ENCODE data around the gene FCER1G.

The FCER1G gene

GRCh38 chr1:161258439-161259344 lies 43.6 kb downstream of the FCER1G start, which contains the start of gene PCP4L1:
TSS of gene PCP4L1 (plus strand) at chr1:161258745. CDS start at chr1:161258975, 230 bp downstream.
- Histone ChIP-seq H3K9me3 (peaks cover 9% of the 10 kb centered on the region), H3K4me1 (no peaks in the 10 kb centered on the region), H3K4me3 (ENCODE audit: low read depth, low read length) (peak within 1 kb of the TSS; percentile 52), H3K27me3 (peaks cover 39% of the 10 kb centered on the region), H3K36me3 (no peaks in the 10 kb centered on the region)
- no peak for TF ChIP-seq CTCF (IDR thresholded peaks at IDR 0.05; ENCODE audit: low read depth, low read length)
- peak; percentile 66 for DNase-seq

DNA sequence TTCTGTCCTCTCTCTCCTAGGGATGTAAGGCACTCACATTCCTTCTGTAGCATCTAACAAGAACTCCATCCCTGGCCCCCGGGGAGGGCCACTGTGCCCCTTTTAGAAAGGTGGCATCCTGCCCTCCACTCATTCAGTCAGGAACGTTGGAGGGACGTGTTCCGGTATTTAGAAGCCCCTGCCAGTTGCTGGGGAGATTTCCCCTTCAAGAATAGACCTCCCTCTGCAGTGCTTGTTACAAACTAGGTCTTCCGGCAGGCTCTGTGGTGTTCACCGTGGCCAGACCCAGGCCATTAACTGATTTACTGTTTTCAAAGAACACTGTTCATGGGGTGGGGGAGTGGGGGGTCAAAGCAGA lies 44.2 kb downstream of the FCER1G start:
- Histone ChIP-seq H3K36me3 (no peaks in the 10 kb centered on the region), H3K4me3 (ENCODE audit: low read depth, low read length) (no peak overlapping the region), H3K4me1 (no peaks in the 10 kb centered on the region), H3K27me3 (peaks cover 41% of the 10 kb centered on the region), H3K9me3 (peaks cover 9% of the 10 kb centered on the region)
- TF ChIP-seq CTCF (IDR thresholded peaks at IDR 0.05; ENCODE audit: low read depth, low read length): no peak
- DNase-seq: no peak

- DNase-seq: no peak
- H3K27me3 ChIP-seq: peaks cover 42% of the 10 kb centered on the region
- H3K9me3 ChIP-seq: peaks cover 9% of the 10 kb centered on the region
- no peak overlapping the region for H3K4me3 ChIP-seq (ENCODE audit: low read depth, low read length)
- no peaks in the 10 kb centered on the region for H3K4me1 ChIP-seq
- H3K36me3 ChIP-seq: no peaks in the 10 kb centered on the region
- no peak for TF ChIP-seq CTCF (IDR thresholded peaks at IDR 0.05; ENCODE audit: low read depth, low read length)
Measured at GRCh38 chr1:161259765-161260164, 44.7 kb downstream of the FCER1G start.

GRCh38 chr1:161260376-161261260 lies 45.5 kb downstream of the FCER1G start:
- Histone ChIP-seq H3K4me1 (no peaks in the 10 kb centered on the region), H3K4me3 (ENCODE audit: low read depth, low read length) (no peak overlapping the region), H3K9me3 (peaks cover 9% of the 10 kb centered on the region), H3K27me3 (peaks cover 42% of the 10 kb centered on the region), H3K36me3 (no peaks in the 10 kb centered on the region)
- no peak for TF ChIP-seq CTCF (IDR thresholded peaks at IDR 0.05; ENCODE audit: low read depth, low read length)
- no peak for DNase-seq

- TF ChIP-seq CTCF (IDR thresholded peaks at IDR 0.05; ENCODE audit: low read depth, low read length): no peak
- Histone ChIP-seq H3K4me3 (ENCODE audit: low read depth, low read length) (no peak overlapping the region), H3K36me3 (no peaks in the 10 kb centered on the region), H3K27me3 (peaks cover 42% of the 10 kb centered on the region), H3K9me3 (peaks cover 9% of the 10 kb centered on the region), H3K4me1 (no peaks in the 10 kb centered on the region)
- DNase-seq: no peak
Measured at GRCh38 chr1:161261261-161262235, 46.5 kb downstream of the FCER1G start.
